SK-N-SH (cell line): ENCODE data around the gene RNU5D-1. TPM values are rescaled to one million over a fixed set of nuclear protein-coding genes. Genes with fewer than 3 reads are reported as not detected.

ENCODE experiments used
- CTCF ChIA-PET: fragments of 300-600, 350-600 bp; formaldehyde crosslinking; extraction: SDS; loops from one replicate; lab custom pipeline; 2021; lab: Yijun Ruan, JAX
- POLR2A ChIA-PET: fragments of 350-600 bp; sonication (Branson Sonifier 250); formaldehyde crosslinking; extraction: SDS; loops from one replicate; lab custom pipeline; 2020; ENCODE audit warnings: antibody characterized with exemption, inconsistent platforms; lab: Yijun Ruan, JAX
- DNase-seq: peaks from one replicate; pipeline ENCODE4 v3.0.0; 2012
- H2AFZ ChIP-seq: fragments of 200-600 bp; sonication (generic); 2 replicates; pipeline ENCODE4 v1.8.1; 2016; ENCODE audit warnings: antibody characterized with exemption, mild to moderate bottlenecking, low read depth
- H3F3A ChIP-seq: fragments of 200-600 bp; sonication (generic); replicated peaks from 2 replicates; pipeline ENCODE3; 2016; ENCODE audit warnings: antibody characterized with exemption, mild to moderate bottlenecking; ENCODE audit not compliant: insufficient read depth
- H3K27ac ChIP-seq, 2 experiments: fragments of 200-500 bp in 1 of 2; fragments of 200-600 bp in 1 of 2; sonication (Bioruptor generic) in 1 of 2; sonication (generic), shearing (Covaris generic) in 1 of 2; 2 replicates each; pipeline versions ENCODE4 v1.5.1 to v1.6.1; 2014 to 2016; ENCODE audit warnings: low read depth in 2 of 2, inconsistent platforms in 1 of 2, low read length in 1 of 2, mild to moderate bottlenecking in 1 of 2, mixed read lengths in 1 of 2
- H3K27me3 ChIP-seq: fragments of 200-600 bp; sonication (generic), shearing (Covaris generic); 2 replicates; pipeline ENCODE4 v1.6.1; 2016; ENCODE audit warnings: mixed run types; ENCODE audit not compliant: insufficient read depth
- H3K36me3 ChIP-seq, 2 experiments: fragments of 200-500 bp in 1 of 2; fragments of 200-600 bp in 1 of 2; sonication (Bioruptor generic) in 1 of 2; sonication (generic) in 1 of 2; replicated peaks in 1 of 2; 2 replicates each; pipeline versions ENCODE3 to v1.5.1; 2014 to 2016; ENCODE audit warnings: low read length in 1 of 2, mild to moderate bottlenecking in 1 of 2; ENCODE audit not compliant: insufficient read depth in 2 of 2, control insufficient read depth in 1 of 2
- H3K4me1 ChIP-seq, 2 experiments: fragments of 200-500 bp in 1 of 2; fragments of 200-600 bp in 1 of 2; sonication (Bioruptor generic) in 1 of 2; sonication (generic), shearing (Covaris generic) in 1 of 2; 2 replicates each; pipeline versions ENCODE4 v1.5.1 to v1.6.1; 2014 to 2016; ENCODE audit warnings: low read depth in 1 of 2, low read length in 1 of 2, mixed run types in 1 of 2; ENCODE audit not compliant: insufficient read depth in 2 of 2, control insufficient read depth in 1 of 2
- H3K4me2 ChIP-seq: fragments of 200-600 bp; sonication (generic), shearing (Covaris generic); 2 replicates; pipeline ENCODE4 v1.6.1; 2017; ENCODE audit warnings: mixed run types
- H3K4me3 ChIP-seq, 2 experiments: fragments of 200-500 bp in 1 of 2; fragments of 200-600 bp in 1 of 2; sonication (Bioruptor generic) in 1 of 2; sonication (generic), shearing (Covaris generic) in 1 of 2; 2 replicates each; pipeline versions ENCODE4 v1.5.1 to v1.8.1; 2014 to 2016; ENCODE audit warnings: low read depth in 2 of 2, inconsistent platforms in 1 of 2, low read length in 1 of 2, mild to moderate bottlenecking in 1 of 2, mixed read lengths in 1 of 2, moderate library complexity in 1 of 2
- H3K79me2 ChIP-seq: fragments of 200-600 bp; sonication (generic); 2 replicates; pipeline ENCODE4 v1.8.1; 2017; ENCODE audit warnings: mild to moderate bottlenecking; ENCODE audit not compliant: insufficient read depth
- H3K9ac ChIP-seq: fragments of 200-600 bp; sonication (generic); 2 replicates; pipeline ENCODE4 v1.6.1; 2017; ENCODE audit warnings: mixed run types
- H3K9me2 ChIP-seq: fragments of 200-600 bp; sonication (generic); 2 replicates; pipeline ENCODE4 v1.6.1; 2017; ENCODE audit warnings: mixed run types
- H3K9me3 ChIP-seq: fragments of 200-600 bp; sonication (generic); 2 replicates; pipeline ENCODE4 v1.6.1; 2017; ENCODE audit warnings: mixed run types, mild to moderate bottlenecking, moderate library complexity
- H4K20me1 ChIP-seq: fragments of 200-600 bp; sonication (generic); 2 replicates; pipeline ENCODE4 v1.6.1; 2017; ENCODE audit warnings: mild to moderate bottlenecking, mixed run types; ENCODE audit not compliant: insufficient read depth
- ELF1 ChIP-seq: IDR thresholded peaks from 2 replicates; pipeline ENCODE4 v1.4.0; 2012
- EP300 ChIP-seq, 2 experiments: IDR thresholded peaks; 2 replicates each; pipeline versions ENCODE4 v1.4.0 to v1.6.1; 2012; ENCODE audit warnings: borderline replicate concordance in 1 of 2, low read depth in 1 of 2, low read length in 1 of 2
- EZH2phosphoT487 ChIP-seq: fragments of 200-600 bp; sonication (generic); IDR thresholded peaks from 2 replicates; pipeline ENCODE4 v1.6.1; 2017; ENCODE audit warnings: low read depth, mixed run types, mild to moderate bottlenecking, antibody characterized with exemption, moderate library complexity, borderline replicate concordance
- GATA2 ChIP-seq: sonication (generic); formaldehyde crosslinking; IDR thresholded peaks from 2 replicates; pipeline ENCODE4 v1.5.0; 2020; ENCODE audit warnings: mild to moderate bottlenecking, missing genetic modification reagents
- IRF3 ChIP-seq: fragments of 150-350 bp; IDR thresholded peaks from 2 replicates; pipeline ENCODE4 v1.6.1; 2016; ENCODE audit warnings: mild to moderate bottlenecking, low read depth, low read length
- JUND ChIP-seq: IDR thresholded peaks from 2 replicates; pipeline ENCODE4 v1.4.0; 2012
- POLR2AphosphoS5 ChIP-seq: IDR thresholded peaks from 2 replicates; pipeline ENCODE4 v1.6.1; 2012; ENCODE audit warnings: low read depth, low read length
- WGBS: methylation state at CpG from one replicate; pipeline ENCODE4 v1.1.6; 2017; ENCODE audit warnings: low lambda C conversion rate; 5-methylcytosine and 5-hydroxymethylcytosine counted together
- polyA plus RNA-seq, 3 experiments: library from polyadenylated mRNA; depleted of rRNA; stranded (reverse); fragments of >200 nt; gene quantifications; 2 replicates each; pipeline ENCODE4 v1.2.3, GENCODE V29; 2012
- TF ChIP-seq, protein P1 (sequence below): IDR thresholded peaks from 2 replicates; pipeline ENCODE4 v1.6.1; 2012; ENCODE audit warnings: mild to moderate bottlenecking, low read depth, low read length, moderate library complexity
- TF ChIP-seq, protein P2 (sequence below): fragments of 200-600 bp; sonication (generic); IDR thresholded peaks from 2 replicates; pipeline ENCODE4 v1.6.1; 2017; ENCODE audit warnings: antibody characterized with exemption, mild to moderate bottlenecking, moderate library complexity

Gene RNU5D-1
- polyA plus RNA-seq, 1 of the 3 experiments (the other 2 are of a cell fraction) = not detected

DNA sequence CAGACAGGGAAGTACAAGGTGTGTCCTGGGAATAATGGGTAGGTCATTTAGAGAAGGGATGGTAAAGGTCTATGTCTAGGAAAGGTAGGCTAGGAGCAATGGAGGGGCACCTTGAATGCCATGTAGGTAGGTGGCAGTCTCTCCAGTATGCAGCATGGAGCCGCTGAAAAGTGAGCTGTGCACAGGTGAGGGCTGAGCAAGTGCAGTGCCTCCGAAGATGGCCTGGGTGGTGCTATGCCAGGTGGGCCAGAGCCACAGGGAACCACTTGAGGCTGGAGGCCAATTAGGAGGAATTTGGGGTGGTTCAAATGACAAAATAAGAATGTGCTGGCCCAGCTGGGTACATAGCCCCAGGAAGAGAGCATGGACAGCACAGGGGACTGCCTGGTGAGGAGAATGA is 25.0 kb downstream of the RNU5D-1 start:
- no peaks in the 10 kb centered on the region for H4K20me1 ChIP-seq
- no peak overlapping the region for H3K27ac ChIP-seq
- H3K9me2 ChIP-seq = no peaks in the 10 kb centered on the region
- CTCF ChIA-PET = interaction anchor here (1.2 to 1.7 kb wide), 5 partner anchors 9 to 31 kb away, joined by 3 to 8 read pairs (median 3); partner anchors contain the start of genes ARMH1, RNU5D-1 and TMEM53
- no peaks in the 10 kb centered on the region for H3K27me3 ChIP-seq
- no peaks in the 10 kb centered on the region for H3K79me2 ChIP-seq
- H3K4me1 ChIP-seq = 0 out of 4 replicates have a peak, but pooled peaks cover 0 to 5% of the 10 kb centered on the region in 2 experiments
- no peaks in the 10 kb centered on the region for H3K9me3 ChIP-seq
- TF ChIP-seq, protein P1, sequence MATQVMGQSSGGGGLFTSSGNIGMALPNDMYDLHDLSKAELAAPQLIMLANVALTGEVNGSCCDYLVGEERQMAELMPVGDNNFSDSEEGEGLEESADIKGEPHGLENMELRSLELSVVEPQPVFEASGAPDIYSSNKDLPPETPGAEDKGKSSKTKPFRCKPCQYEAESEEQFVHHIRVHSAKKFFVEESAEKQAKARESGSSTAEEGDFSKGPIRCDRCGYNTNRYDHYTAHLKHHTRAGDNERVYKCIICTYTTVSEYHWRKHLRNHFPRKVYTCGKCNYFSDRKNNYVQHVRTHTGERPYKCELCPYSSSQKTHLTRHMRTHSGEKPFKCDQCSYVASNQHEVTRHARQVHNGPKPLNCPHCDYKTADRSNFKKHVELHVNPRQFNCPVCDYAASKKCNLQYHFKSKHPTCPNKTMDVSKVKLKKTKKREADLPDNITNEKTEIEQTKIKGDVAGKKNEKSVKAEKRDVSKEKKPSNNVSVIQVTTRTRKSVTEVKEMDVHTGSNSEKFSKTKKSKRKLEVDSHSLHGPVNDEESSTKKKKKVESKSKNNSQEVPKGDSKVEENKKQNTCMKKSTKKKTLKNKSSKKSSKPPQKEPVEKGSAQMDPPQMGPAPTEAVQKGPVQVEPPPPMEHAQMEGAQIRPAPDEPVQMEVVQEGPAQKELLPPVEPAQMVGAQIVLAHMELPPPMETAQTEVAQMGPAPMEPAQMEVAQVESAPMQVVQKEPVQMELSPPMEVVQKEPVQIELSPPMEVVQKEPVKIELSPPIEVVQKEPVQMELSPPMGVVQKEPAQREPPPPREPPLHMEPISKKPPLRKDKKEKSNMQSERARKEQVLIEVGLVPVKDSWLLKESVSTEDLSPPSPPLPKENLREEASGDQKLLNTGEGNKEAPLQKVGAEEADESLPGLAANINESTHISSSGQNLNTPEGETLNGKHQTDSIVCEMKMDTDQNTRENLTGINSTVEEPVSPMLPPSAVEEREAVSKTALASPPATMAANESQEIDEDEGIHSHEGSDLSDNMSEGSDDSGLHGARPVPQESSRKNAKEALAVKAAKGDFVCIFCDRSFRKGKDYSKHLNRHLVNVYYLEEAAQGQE = no peak
- TF ChIP-seq IRF3 (no peak), JUND (no peak), POLR2AphosphoS5 (no peak), EZH2phosphoT487 (no peak), EP300 (IDR thresholded peaks at IDR 0.05; ENCODE audit: borderline replicate concordance in 1 of 2, low read depth in 1 of 2, low read length in 1 of 2) (no peak), GATA2 (CRISPR knock-in tag) (no peak)
- TF ChIP-seq, protein P2, sequence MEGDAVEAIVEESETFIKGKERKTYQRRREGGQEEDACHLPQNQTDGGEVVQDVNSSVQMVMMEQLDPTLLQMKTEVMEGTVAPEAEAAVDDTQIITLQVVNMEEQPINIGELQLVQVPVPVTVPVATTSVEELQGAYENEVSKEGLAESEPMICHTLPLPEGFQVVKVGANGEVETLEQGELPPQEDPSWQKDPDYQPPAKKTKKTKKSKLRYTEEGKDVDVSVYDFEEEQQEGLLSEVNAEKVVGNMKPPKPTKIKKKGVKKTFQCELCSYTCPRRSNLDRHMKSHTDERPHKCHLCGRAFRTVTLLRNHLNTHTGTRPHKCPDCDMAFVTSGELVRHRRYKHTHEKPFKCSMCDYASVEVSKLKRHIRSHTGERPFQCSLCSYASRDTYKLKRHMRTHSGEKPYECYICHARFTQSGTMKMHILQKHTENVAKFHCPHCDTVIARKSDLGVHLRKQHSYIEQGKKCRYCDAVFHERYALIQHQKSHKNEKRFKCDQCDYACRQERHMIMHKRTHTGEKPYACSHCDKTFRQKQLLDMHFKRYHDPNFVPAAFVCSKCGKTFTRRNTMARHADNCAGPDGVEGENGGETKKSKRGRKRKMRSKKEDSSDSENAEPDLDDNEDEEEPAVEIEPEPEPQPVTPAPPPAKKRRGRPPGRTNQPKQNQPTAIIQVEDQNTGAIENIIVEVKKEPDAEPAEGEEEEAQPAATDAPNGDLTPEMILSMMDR = no peak
- H3K4me3 ChIP-seq = no peak overlapping the region
- DNase-seq = no peak
- no peak overlapping the region for H2AFZ ChIP-seq
- POLR2A ChIA-PET = no interaction called here
- H3K9ac ChIP-seq = no peak overlapping the region
- H3F3A ChIP-seq = peaks cover 9% of the 10 kb centered on the region
- H3K4me2 ChIP-seq = no peak overlapping the region
- no peaks in the 10 kb centered on the region for H3K36me3 ChIP-seq
- WGBS = 17% methylated on average over 1 of the region's 2 CpGs

GRCh38 chr1:44705470-44705869 is 25.5 kb downstream of the RNU5D-1 start:
- 91% methylated on average over 6 of the region's 6 CpGs for WGBS

More at GRCh38 chr1:44705470-44705869, 25.5 kb downstream of the RNU5D-1 start:
- H3K27me3 ChIP-seq = no peaks in the 10 kb centered on the region
- no peaks in the 10 kb centered on the region for H3K9me3 ChIP-seq
- no peak overlapping the region for H3K4me2 ChIP-seq
- peaks cover 9% of the 10 kb centered on the region for H3F3A ChIP-seq
- TF ChIP-seq ELF1 (no peak), EP300 (IDR thresholded peaks at IDR 0.05; ENCODE audit: borderline replicate concordance in 1 of 2, low read depth in 1 of 2, low read length in 1 of 2) (no peak)
- TF ChIP-seq, all 33 proteins: peak for 0
- Histone ChIP-seq H4K20me1 (no peaks in the 10 kb centered on the region), H2AFZ (no peak overlapping the region), H3K4me3 (no peak overlapping the region), H3K9ac (no peak overlapping the region), H3K36me3 (no peaks in the 10 kb centered on the region), H3K27ac (no peak overlapping the region), H3K4me1 (0 out of 4 replicates have a peak, but pooled peaks cover 0 to 5% of the 10 kb centered on the region in 2 experiments), H3K79me2 (no peaks in the 10 kb centered on the region), H3K9me2 (no peaks in the 10 kb centered on the region)
- ChIA-PET POLR2A (no interaction called here), CTCF (interaction anchor here (1.2 to 1.7 kb wide), 4 partner anchors 10 to 31 kb away, joined by 3 to 8 read pairs (median 3); partner anchors contain the start of genes ARMH1 and TMEM53)
- DNase-seq = no peak
